GM21528 (cell line): ENCODE measurements around the gene ACAP3.

Experiments
- ATAC-seq: cut with Tn5 transposase; IDR thresholded peaks from one replicate; pipeline ENCODE4 v1.9.1; 2021; ENCODE audit warnings: mild to moderate bottlenecking, moderate library complexity; ENCODE audit not compliant: unreplicated experiment, low FRiP score

Gene ACAP3

GRCh38 chr1:1272341-1273208, 35.2 kb downstream of the ACAP3 start:
- ATAC-seq: peak; percentile 5

GRCh38 chr1:1270813-1271212, 36.9 kb downstream of the ACAP3 start:
- no peak for ATAC-seq

GRCh38 chr1:1268284-1268682, 39.4 kb downstream of the ACAP3 start:
- ATAC-seq: no peak

GRCh38 chr1:1267488-1268283, 40.0 kb downstream of the ACAP3 start:
- no peak for ATAC-seq

GRCh38 chr1:1264868-1265272, 42.9 kb downstream of the ACAP3 start:
- ATAC-seq: no peak

GRCh38 chr1:1264026-1264425, 43.7 kb downstream of the ACAP3 start:
- no peak for ATAC-seq

- no peak for ATAC-seq
Observed at GRCh38 chr1:1262758-1263157, 45.0 kb downstream of the ACAP3 start.

- no peak for ATAC-seq
Observed at GRCh38 chr1:1262071-1262470, 45.7 kb downstream of the ACAP3 start.

GRCh38 chr1:1260843-1261560, 46.7 kb downstream of the ACAP3 start:
- ATAC-seq: no peak

GRCh38 chr1:1259951-1260600, 47.7 kb downstream of the ACAP3 start:
- no peak for ATAC-seq

GRCh38 chr1:1259540-1259939, 48.2 kb downstream of the ACAP3 start:
- ATAC-seq: no peak

GRCh38 chr1:1259119-1259488, 48.6 kb downstream of the ACAP3 start:
- no peak for ATAC-seq

GRCh38 chr1:1256956-1257871, 50.5 kb downstream of the ACAP3 start:
- ATAC-seq: no peak

GRCh38 chr1:1255611-1256010, 52.1 kb downstream of the ACAP3 start:
- no peak for ATAC-seq

- ATAC-seq: no peak
Observed at GRCh38 chr1:1255078-1255477, 52.7 kb downstream of the ACAP3 start.

GRCh38 chr1:1254667-1254998, 53.1 kb downstream of the ACAP3 start:
- ATAC-seq: no peak

GRCh38 chr1:1253972-1254666, 53.6 kb downstream of the ACAP3 start:
- ATAC-seq: no peak

GRCh38 chr1:1253314-1253713, 54.4 kb downstream of the ACAP3 start:
- ATAC-seq: no peak

- ATAC-seq: no peak
Observed at GRCh38 chr1:1250786-1251284, 56.9 kb downstream of the ACAP3 start.
